GM23248 (cell line): ENCODE results near the gene SEM1.

Source experiments
- EZH2 ChIP-seq: fragments of 200-600 bp; sonication (generic); IDR thresholded peaks from 2 replicates; pipeline ENCODE4 v1.6.1; 2018; ENCODE audit warnings: antibody characterized with exemption, mild to moderate bottlenecking; ENCODE audit not compliant: insufficient read depth, poor library complexity, severe bottlenecking
- EZH2phosphoT487 ChIP-seq: fragments of 200-600 bp; sonication (generic); IDR thresholded peaks from 2 replicates; pipeline ENCODE4 v1.6.1; 2018; ENCODE audit warnings: antibody characterized with exemption, moderate library complexity, mild to moderate bottlenecking, low read depth; ENCODE audit not compliant: insufficient read depth

DNA sequence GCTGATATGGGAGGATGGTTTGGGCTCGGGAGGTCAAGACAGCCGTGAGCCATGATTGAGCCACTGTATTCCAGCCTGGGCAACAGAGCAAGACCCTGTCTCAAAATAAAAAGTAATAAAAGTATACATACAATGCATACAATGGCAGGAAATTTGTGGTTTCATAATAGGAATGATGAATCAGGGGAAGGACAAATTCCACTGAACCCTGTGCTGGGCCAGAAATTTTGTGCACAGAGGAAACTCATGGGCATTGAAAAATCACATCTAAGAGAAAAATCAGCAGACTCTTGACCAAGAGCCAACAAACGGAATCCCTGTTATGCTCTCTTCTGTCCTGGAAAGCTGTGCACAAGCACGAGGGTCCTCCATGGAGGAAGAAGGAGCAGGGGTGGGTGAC, 35.1 kb downstream of the SEM1 start:
- TF ChIP-seq EZH2 = no peak
- no peak for TF ChIP-seq EZH2phosphoT487
